ENCODE results near the gene DHFR2.

DNA sequence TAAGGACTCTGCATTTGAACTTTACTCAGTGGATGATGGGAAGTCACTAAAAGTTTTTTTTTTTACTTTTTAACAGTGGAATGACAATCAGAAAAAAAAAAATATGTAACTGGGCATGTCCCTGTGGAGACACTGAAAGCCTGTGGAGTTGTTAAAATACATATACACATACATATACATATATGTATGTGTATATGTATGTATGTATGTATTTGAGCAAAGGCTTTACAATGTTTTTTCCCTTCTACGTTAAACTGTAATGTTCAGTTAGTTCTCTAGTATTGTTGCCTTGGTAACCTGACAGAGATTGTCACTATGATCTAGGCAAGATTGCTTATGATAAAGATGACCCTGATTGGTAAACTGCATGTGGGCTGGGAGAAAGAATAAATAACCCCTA lies 30.4 kb upstream of the DHFR2 start:
- TF ChIP-seq ZNF565 (CRISPR knock-in tag; conservative IDR thresholded peaks at IDR 0.05; ENCODE audit: low read depth) (no peak), RARB (CRISPR knock-in tag; IDR thresholded peaks at IDR 0.05) (no peak), ESRRG (CRISPR knock-in tag; IDR thresholded peaks at IDR 0.05) (no peak), TSHZ2 (CRISPR knock-in tag; IDR thresholded peaks at IDR 0.05) (no peak)
- TF ChIP-seq, protein P1, sequence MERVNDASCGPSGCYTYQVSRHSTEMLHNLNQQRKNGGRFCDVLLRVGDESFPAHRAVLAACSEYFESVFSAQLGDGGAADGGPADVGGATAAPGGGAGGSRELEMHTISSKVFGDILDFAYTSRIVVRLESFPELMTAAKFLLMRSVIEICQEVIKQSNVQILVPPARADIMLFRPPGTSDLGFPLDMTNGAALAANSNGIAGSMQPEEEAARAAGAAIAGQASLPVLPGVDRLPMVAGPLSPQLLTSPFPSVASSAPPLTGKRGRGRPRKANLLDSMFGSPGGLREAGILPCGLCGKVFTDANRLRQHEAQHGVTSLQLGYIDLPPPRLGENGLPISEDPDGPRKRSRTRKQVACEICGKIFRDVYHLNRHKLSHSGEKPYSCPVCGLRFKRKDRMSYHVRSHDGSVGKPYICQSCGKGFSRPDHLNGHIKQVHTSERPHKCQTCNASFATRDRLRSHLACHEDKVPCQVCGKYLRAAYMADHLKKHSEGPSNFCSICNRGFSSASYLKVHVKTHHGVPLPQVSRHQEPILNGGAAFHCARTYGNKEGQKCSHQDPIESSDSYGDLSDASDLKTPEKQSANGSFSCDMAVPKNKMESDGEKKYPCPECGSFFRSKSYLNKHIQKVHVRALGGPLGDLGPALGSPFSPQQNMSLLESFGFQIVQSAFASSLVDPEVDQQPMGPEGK (CRISPR knock-in tag; IDR thresholded peaks at IDR 0.05; ENCODE audit: borderline replicate concordance): no peak
